ENCODE results near the gene TTF2.

Gene TTF2

DNA sequence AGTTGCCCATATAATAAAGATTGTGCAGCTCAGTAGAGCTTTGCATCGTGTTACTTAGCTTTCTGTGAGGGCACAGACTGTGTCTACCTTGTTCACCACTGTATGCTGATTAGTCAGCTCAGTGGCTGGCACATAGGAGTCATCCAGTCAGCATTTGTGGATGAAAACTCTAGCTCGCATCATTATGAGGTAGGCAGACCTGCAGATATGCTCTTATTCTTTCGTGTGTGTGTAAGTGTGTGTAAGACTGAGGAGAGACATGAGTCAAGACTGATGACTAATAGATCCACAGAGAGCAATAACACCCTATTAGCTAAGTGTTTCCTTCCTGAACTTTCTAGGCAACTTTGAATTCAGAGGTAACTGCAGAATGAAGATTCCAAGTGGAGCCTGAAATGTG is 17.1 kb downstream of the TTF2 start:
- in situ Hi-C loops (cut with MboI; ENCODE audit: low sequenced_read_pairs, unreplicated experiment) = no loop called here
- TF ChIP-seq, protein P1, sequence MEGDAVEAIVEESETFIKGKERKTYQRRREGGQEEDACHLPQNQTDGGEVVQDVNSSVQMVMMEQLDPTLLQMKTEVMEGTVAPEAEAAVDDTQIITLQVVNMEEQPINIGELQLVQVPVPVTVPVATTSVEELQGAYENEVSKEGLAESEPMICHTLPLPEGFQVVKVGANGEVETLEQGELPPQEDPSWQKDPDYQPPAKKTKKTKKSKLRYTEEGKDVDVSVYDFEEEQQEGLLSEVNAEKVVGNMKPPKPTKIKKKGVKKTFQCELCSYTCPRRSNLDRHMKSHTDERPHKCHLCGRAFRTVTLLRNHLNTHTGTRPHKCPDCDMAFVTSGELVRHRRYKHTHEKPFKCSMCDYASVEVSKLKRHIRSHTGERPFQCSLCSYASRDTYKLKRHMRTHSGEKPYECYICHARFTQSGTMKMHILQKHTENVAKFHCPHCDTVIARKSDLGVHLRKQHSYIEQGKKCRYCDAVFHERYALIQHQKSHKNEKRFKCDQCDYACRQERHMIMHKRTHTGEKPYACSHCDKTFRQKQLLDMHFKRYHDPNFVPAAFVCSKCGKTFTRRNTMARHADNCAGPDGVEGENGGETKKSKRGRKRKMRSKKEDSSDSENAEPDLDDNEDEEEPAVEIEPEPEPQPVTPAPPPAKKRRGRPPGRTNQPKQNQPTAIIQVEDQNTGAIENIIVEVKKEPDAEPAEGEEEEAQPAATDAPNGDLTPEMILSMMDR (IDR thresholded peaks at IDR 0.05; ENCODE audit: borderline replicate concordance, control extremely low read depth, extremely low read depth, insufficient read depth, missing control alignments) = no peak
- DNase-seq (ENCODE audit: low spot score) = no peak

DNA sequence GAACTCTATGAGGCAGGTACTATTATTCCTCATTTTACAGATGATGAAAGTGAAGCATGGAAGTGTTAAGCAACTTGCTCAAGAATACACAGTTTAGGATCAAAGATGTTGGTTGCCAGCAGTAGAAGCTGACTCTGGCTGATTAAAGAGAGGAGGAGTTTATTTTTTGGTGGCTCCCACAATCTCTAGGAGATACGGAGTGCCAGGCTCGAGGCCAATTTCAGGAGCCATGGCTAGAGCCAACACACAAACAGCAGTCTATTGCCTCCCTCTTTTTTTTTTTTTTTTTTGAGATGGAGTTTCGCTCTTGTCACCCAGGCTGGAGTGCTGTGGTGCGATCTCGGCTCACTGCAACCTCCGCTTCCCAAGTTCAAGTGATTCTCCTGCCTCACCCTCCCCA is 19.6 kb downstream of the TTF2 start:
- TF ChIP-seq, protein P1 (IDR thresholded peaks at IDR 0.05; ENCODE audit: borderline replicate concordance, control extremely low read depth, extremely low read depth, insufficient read depth, missing control alignments) = no peak
- DNase-seq (ENCODE audit: low spot score) = no peak
- in situ Hi-C loops (cut with MboI; ENCODE audit: low sequenced_read_pairs, unreplicated experiment) = no loop called here

DNA sequence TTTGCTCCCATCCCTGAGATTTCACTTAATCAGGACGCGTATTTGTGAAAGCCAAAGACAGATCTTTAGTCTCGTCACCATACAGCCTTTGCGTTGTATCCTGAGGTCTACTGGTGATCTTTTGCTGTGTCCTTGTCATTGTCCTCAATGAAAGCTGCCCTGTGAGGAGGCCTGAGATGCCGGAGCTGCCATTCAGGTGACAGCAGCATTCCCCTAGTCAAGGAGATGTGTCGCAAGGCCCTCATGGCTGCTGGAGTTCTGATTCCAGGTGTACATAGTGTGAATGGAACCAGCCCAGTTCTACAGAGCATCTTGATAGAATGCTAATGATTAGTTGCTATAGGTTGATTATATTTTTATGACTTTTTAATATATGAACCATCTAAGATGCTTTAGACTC is 24.1 kb downstream of the TTF2 start:
- TF ChIP-seq, protein P1 (IDR thresholded peaks at IDR 0.05; ENCODE audit: borderline replicate concordance, control extremely low read depth, extremely low read depth, insufficient read depth, missing control alignments) = no peak
- in situ Hi-C loops (cut with MboI; ENCODE audit: low sequenced_read_pairs, unreplicated experiment) = no loop called here

DNA sequence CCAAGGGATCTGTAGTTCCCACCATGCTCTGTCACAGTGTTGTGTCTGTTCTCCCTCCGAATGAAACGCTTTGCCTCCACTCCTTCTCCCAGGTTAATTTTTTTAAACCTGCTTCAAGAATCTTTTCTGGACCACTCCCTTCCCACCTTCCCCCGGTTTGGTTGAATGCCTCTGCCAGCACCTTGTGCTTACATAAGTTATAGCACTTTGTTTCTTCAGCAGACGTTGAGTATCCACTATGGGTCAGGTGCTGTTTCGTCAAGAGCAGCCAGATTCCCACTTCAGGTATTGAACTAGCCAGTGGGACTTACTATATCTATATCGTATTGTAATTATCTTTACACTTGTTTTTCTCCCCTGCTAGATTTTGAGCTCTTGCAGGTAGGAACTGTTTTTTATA is 27.6 kb downstream of the TTF2 start:
- in situ Hi-C loops (cut with MboI; ENCODE audit: low sequenced_read_pairs, unreplicated experiment) = no loop called here
- TF ChIP-seq, protein P1 (IDR thresholded peaks at IDR 0.05; ENCODE audit: borderline replicate concordance, control extremely low read depth, extremely low read depth, insufficient read depth, missing control alignments) = no peak
- no peak for DNase-seq (ENCODE audit: low spot score)

More for the DNA sequence above, 24.1 kb downstream of the TTF2 start:
- no peak for DNase-seq (ENCODE audit: low spot score)

DNA sequence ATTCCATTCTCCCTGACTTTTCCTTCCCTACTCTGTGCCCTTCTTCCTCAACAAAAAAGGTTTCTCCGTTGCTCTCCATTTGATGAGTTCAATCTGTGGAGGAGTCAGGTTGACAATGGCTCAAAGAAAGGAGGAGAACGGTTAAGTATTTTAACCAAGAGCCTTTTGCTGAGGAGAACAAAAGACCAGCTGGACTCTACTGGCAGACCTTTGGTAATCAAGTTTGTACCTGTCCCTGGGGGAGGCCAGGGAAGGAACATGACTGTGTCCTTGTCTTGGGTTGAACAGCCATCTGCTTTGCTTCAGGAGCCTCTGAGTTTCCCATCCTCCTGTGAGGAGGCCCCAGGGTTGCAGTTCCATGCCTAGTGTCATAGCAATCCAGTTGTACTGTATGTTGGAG is 29.9 kb downstream of the TTF2 start:
- DNase-seq (ENCODE audit: low spot score) = no peak
- in situ Hi-C loops (cut with MboI; ENCODE audit: low sequenced_read_pairs, unreplicated experiment) = no loop called here
- TF ChIP-seq, protein P1 (IDR thresholded peaks at IDR 0.05; ENCODE audit: borderline replicate concordance, control extremely low read depth, extremely low read depth, insufficient read depth, missing control alignments) = no peak

DNA sequence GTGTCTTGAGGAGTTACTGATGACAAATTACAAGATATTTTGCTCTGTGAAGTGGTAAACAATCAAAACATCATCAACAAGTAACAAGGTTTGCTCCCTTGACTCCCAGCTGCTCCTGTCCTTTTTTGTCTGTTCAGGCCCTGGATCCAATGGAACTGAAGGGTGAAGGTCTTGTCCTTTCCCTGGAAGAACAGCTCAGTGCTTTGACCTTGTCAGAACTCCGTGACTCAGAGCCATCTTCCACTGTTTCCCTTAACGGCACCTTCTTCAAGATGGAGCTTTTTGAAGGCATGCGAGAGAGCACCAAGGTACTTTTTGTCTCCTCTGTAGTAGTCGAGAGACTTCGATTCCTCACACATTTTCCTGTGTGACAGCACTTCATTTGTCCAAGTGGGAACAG is 32.5 kb downstream of the TTF2 start:
- TF ChIP-seq, protein P1 (IDR thresholded peaks at IDR 0.05; ENCODE audit: borderline replicate concordance, control extremely low read depth, extremely low read depth, insufficient read depth, missing control alignments) = no peak
- in situ Hi-C loops (cut with MboI; ENCODE audit: low sequenced_read_pairs, unreplicated experiment) = no loop called here
- no peak for DNase-seq (ENCODE audit: low spot score)

DNA sequence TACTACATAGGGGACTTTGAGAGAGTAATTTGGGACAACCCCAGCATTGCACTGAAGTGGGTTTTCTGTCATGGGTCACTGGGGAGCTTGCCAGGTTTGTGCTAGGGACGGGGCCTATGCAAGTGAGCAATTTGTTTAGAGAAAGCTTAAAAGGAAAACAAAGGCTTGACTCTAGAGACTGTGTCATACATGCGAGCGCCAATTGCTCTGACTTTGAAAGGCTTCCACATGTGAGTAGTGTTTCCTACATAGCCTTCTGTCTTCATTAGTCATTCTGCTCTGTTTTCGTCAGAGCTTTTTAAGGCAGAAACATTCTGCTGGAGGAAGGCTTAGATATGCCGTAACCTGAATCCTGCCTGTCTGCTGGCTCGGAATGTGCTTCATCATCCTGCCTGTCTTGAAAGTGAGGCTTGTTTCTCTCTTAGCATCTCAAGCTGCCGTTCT is 33.0 kb downstream of the TTF2 start:
- no peak for DNase-seq (ENCODE audit: low spot score)
- TF ChIP-seq, protein P1 (IDR thresholded peaks at IDR 0.05; ENCODE audit: borderline replicate concordance, control extremely low read depth, extremely low read depth, insufficient read depth, missing control alignments) = no peak
- in situ Hi-C loops (cut with MboI; ENCODE audit: low sequenced_read_pairs, unreplicated experiment) = no loop called here

Measured in GM13976 (cell line).